ENCODE data around the gene RUFY3. TPM values are rescaled to one million over a fixed set of nuclear protein-coding genes. Genes with fewer than 3 reads are reported as not detected.
"Not testable (repeated sequence)": the region's sequence is repeated elsewhere in the genome, so short reads cannot be mapped to it uniquely, and the experiment has no call there.

The RUFY3 gene
- total and polyA plus RNA-seq, 12 donors: 41.8 to 141 (median 85.4) TPM

DNA sequence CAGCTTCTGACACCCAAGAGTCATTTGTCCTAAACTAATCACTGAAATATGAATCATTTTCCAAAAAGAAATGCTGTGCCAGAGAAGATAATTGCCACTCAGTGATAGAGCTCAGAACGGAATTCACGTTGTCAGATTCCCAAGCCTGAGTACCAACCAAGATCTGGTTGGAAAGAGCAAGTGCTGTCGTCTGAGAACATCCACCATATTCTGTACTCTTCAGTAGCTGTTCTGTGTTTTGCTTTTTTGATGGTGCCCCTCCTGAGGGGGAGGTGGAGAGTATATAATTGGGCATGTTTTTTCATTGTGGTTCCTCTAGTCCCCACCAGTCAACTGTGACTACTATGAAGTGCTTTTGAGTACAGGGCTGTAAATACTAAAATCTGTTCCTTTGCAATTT, 13.2 kb downstream of the RUFY3 start:
- H3K27ac ChIP-seq: peak overlapping the region; percentile 33 to 84 (median 81)

DNA sequence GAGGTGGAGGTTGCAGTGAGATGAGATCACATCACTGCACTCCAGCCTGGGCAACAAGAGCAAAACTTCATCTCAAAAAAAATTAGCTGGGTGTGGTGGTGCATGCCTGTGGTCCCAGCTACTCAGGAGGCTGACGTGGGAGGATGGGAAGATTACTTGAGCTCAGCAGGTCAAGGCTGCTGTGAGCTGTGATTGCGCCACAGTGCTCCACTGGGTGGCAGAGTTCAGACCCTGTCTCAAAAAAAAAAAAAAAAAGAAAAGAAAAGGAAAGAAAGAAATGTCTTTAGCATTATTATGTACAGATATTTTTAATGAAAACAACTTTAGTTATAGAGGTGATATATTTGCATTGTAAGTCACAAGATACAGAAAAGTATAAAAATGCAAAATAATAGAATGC, 14.2 kb downstream of the RUFY3 start:
- H3K27ac ChIP-seq: peak overlapping the region in 4 of 5 donors; percentile 70 to 84 (median 82)
- H3K4me3 ChIP-seq; H3K36me3 ChIP-seq (replicated peaks in 1 of 2); H3K9me3 ChIP-seq (replicated peaks in 1 of 3); intact Hi-C loops (cut with DNase I); H3K27me3 ChIP-seq: not testable (repeated sequence)
- peak; percentile 46 to 76 (median 66) for DNase-seq
- TF ChIP-seq, protein P1, sequence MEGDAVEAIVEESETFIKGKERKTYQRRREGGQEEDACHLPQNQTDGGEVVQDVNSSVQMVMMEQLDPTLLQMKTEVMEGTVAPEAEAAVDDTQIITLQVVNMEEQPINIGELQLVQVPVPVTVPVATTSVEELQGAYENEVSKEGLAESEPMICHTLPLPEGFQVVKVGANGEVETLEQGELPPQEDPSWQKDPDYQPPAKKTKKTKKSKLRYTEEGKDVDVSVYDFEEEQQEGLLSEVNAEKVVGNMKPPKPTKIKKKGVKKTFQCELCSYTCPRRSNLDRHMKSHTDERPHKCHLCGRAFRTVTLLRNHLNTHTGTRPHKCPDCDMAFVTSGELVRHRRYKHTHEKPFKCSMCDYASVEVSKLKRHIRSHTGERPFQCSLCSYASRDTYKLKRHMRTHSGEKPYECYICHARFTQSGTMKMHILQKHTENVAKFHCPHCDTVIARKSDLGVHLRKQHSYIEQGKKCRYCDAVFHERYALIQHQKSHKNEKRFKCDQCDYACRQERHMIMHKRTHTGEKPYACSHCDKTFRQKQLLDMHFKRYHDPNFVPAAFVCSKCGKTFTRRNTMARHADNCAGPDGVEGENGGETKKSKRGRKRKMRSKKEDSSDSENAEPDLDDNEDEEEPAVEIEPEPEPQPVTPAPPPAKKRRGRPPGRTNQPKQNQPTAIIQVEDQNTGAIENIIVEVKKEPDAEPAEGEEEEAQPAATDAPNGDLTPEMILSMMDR (IDR thresholded peaks at IDR 0.05): peak in 1 of 6 experiments; percentile 11
- WGBS, 4 donors: 24 to 52% (median 33%) methylated on average over 2 of the region's 2 CpGs
- H3K4me1 ChIP-seq (replicated peaks in 1 of 2): peaks cover 26 to 63% of the 10 kb centered on the region in 2 donors

More for the DNA sequence above, 13.2 kb downstream of the RUFY3 start:
- Histone ChIP-seq H3K4me1 (replicated peaks in 1 of 2) (peaks cover 26 to 54% of the 10 kb centered on the region in 2 donors), H3K36me3 (replicated peaks in 1 of 2) (no peaks in the 10 kb centered on the region), H3K4me3 (peak overlapping the region in 1 of 4 donors; percentile 53), H3K27me3 (no peaks in the 10 kb centered on the region), H3K9me3 (replicated peaks in 1 of 3) (no peaks in the 10 kb centered on the region)
- WGBS, 4 donors: 0 to 6% (median 3%) methylated on average over 3 of the region's 3 CpGs
- DNase-seq: peak in 1 of 7 donors; percentile 24
- no peak for TF ChIP-seq POLR2A (IDR thresholded peaks at IDR 0.05)
- TF ChIP-seq, protein P1 (IDR thresholded peaks at IDR 0.05): no peak
- intact Hi-C loops (cut with DNase I): no loop called here

DNA sequence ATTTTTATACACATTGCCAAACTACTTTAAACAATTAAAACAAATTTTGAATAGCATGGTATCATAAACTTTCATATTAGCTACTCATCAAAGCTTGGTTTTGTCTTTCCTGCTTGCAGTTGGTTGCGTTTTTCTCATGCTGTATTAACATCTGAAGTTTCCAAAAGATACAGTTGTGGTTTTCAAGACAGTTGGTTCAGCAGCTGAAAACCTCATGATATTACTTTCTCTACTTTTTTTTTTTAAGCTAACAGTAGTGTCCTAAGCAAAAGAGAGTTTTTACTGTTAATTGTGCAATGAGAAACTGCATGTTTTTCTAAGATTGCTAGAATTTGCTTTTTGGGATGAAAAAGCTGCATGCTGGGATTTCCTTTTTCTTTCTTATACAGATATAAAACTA, 15.2 kb downstream of the RUFY3 start:
- DNase-seq: no peak
- intact Hi-C loops (cut with DNase I): no loop called here
- Histone ChIP-seq H3K4me3 (no peak overlapping the region), H3K27ac (no peak overlapping the region), H3K9me3 (replicated peaks in 1 of 3) (no peaks in the 10 kb centered on the region), H3K27me3 (no peaks in the 10 kb centered on the region), H3K4me1 (replicated peaks in 1 of 2) (peaks cover 26 to 73% of the 10 kb centered on the region in 2 donors), H3K36me3 (replicated peaks in 1 of 2) (no peaks in the 10 kb centered on the region)
- 63 to 78% (median 76%) methylated on average over 1 of the region's 1 CpG for WGBS, 4 donors
- no peak for TF ChIP-seq POLR2A (IDR thresholded peaks at IDR 0.05)
- TF ChIP-seq, protein P1 (IDR thresholded peaks at IDR 0.05): no peak

DNA sequence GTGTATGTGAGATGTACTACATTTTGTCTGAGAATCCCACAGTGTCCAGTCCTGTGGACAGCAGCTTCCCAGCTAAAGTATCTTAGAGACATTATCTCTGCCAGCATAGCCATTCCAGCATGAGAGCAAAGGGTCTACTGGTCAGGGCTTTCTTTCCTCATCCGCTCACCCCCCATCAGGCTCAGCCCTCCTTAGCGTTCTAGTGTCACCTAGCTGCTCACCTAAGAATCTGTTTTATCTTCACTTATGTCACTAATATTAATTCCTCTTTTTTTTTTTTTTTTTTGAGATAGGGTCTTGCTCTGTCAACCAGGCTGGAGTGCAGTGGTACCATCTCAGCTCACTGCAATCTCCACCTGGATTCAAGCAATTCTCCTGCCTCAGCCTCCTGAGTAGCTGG, 15.6 kb downstream of the RUFY3 start:
- 74 to 93% (median 88%) methylated on average over 2 of the region's 2 CpGs for WGBS, 4 donors
- H3K36me3 ChIP-seq (replicated peaks in 1 of 2): no peaks in the 10 kb centered on the region
- no peak for DNase-seq
- no peaks in the 10 kb centered on the region for H3K27me3 ChIP-seq
- TF ChIP-seq, protein P1 (IDR thresholded peaks at IDR 0.05): no peak
- no peak overlapping the region for H3K27ac ChIP-seq
- no peak overlapping the region for H3K4me3 ChIP-seq
- H3K9me3 ChIP-seq (replicated peaks in 1 of 3): no peaks in the 10 kb centered on the region
- H3K4me1 ChIP-seq (replicated peaks in 1 of 2): peaks cover 26 to 74% of the 10 kb centered on the region in 2 donors
- intact Hi-C loops (cut with DNase I): no loop called here

Data from adrenal gland (tissue), 12 donors.